T follicular helper cell (primary cell): ENCODE results near the gene ATP8A2.

Source experiments
- DNase-seq: peaks from one replicate; pipeline ENCODE4 v3.0.0-alpha.2; 2020; ENCODE audit warnings: low read depth

The ATP8A2 gene

DNA sequence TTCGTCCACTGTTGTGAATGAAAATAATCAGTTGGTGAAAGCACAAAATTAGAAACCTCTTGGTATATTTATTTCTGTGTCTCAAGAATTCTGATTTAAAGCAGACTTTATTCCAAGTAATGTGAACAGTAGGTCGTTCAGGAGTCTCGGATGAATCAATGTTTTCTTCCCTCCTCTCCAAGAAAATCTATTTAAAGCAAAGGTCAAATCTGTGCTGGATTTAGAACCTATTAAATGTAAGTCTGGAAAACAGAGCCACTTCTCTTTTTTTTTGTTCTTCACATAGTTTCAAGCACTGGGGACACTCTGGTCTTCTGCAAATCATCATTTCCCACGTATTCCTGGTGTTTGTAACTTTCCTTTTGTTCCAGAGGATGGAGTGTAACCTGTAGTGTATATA, 312.7 kb downstream of the ATP8A2 start:
- no peak for DNase-seq

DNA sequence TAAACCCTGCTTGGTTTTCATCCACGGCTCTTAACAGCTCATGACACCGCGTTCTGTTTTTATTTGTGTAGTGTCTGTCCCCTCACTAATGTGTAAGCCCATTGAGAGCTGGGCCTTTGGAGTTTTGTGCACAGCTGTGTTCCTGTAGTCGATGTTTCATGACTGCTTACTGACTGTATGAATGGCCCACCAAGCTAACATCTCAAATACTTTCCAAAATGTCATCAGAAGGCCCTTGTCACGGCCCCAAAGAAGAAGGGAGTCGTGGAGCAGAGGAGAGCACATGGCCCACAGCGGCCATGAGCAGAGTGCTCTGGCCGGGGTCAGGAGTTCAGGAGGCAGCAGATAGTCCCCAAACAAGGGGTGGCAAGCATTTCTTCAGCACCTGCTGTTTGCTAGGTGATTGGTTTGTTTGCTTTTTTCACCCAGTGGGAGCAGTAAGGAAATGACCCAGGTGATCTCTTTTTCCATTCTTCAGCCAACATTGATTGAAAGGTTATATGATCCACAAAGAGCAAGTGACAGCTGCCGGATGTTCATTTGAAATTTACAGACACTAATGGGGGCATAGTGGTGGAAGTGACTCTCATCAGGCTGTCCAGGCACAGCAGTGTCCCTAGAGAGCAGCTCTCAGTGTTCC, 315.2 kb downstream of the ATP8A2 start:
- no peak for DNase-seq

DNA sequence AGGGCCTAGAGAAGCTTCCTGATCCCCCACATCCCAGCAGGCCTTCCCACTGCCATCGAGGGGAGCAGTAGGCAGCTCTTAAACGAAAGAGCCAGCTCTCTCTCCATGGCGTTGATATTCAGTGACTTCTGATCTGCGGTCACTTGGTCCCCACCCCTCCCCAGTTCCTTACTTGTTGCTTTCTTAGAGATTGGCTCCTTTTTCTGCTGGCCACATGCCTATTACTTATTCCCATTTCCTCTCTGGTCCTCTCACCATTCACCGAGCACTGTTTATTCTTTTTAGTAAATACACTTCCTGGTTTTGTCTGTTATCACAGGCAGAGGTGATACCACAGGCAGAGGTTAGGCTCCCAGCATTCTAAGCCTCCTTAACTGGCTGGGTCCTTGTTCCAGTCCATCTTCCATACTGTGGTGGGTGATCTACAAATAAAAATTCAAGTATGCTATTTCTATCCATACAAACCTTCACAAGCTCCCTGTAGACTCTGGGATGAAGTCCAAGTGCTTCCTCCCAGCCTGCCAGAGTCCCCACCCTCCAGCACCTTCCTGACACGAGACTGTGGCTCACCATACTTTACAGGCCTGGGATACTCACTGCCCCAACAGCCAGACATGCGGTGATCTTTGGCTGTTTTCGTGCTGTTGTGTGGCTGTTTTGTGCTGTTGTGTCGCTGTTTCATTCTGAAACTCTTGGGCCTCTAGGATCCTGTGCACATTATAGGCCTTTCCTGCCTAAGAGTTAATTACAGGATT, 315.9 kb downstream of the ATP8A2 start:
- no peak for DNase-seq

DNA sequence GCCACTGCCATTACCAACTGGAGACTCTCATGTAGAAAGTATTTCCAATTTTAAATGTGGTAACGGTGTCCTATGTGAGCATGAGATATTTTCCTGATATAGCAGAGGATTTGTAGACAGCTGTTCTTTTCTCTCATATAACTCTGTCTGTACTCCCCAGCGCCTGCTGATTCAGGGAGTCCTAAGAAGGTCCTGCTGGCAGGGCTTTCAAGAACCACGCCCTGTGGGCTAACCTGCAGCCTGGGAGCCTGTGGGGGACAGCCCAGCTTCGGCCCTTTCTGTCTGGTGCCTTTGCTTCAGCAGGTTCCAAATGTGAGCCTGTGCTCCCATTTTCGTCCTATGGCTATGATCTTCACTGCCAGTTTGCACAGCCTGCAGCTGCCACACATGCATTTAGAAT, 316.8 kb downstream of the ATP8A2 start:
- no peak for DNase-seq

DNA sequence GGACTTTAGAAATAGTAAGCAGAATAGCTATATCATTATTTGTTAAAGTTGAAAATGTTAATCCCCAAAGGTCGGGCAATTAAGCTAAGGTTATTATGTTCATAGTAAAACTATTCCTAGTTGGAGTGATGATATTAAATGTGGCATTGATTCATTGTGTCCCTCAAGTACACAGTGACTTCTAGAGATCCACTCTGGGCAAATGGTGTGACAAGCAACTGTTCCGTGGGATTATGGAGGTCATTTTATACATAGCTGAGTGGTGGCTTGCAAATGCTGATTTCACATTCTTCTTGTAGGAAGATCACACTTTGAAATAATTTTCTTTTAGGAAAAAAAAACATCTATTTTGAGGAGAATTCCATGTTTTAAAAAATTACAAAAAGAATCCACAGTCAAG, 317.8 kb downstream of the ATP8A2 start:
- DNase-seq = no peak

DNA sequence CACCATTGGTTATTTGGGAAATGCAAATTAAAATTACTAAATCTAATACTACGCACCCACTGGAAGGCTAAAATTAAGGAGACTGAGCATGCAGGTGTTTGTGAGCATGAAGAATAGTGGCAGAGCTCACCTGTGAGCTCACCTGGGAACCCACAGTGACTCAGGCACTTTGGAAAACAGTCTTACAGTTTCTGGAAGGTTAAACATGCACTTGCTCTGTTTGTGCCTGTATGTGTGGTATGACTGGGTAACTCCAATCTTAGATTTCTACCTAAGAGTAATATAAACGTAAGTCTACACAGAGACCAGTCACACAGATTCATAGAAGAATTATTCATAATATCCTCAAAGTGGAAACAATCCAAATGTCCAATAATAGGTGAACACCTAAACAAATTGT, 318.8 kb downstream of the ATP8A2 start:
- no peak for DNase-seq

DNA sequence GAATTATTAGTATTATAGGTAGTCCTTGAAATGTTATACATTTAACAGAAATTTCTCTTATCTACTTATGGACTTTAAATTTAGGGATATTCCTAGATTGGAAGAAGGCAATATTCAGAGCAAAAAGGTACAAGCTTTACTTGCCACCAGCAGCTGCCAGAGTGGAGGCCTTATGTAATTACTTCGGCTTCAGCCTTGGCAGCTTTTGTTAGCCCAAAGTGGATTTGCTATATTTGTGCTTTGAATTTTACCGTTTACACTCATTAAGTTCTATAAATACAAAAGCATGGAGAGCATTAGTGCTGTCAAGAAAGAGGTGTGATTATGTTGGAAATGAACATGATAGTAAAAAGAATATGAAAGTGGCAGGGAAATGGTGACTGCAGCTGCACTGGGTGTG, 319.9 kb downstream of the ATP8A2 start:
- no peak for DNase-seq

DNA sequence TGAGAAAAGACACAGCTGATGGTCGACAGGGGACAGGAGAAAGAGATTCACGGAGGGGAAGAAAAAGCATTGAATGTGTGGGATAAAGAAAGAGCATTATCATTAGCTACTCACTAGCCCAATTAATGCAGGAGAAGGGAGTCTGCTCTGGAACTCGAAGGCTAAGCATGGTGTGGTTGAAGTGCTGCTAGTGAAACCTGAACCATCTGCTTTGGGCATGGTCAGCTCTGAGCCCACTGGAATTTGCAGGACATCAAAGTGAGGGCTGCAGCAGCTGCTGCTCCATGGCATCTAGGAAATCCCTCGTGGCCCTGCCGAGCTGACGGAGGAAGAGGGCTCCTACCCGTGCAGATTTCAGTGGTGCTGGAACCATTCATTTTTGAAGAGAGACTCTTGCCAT, 320.3 kb downstream of the ATP8A2 start:
- DNase-seq = no peak

DNA sequence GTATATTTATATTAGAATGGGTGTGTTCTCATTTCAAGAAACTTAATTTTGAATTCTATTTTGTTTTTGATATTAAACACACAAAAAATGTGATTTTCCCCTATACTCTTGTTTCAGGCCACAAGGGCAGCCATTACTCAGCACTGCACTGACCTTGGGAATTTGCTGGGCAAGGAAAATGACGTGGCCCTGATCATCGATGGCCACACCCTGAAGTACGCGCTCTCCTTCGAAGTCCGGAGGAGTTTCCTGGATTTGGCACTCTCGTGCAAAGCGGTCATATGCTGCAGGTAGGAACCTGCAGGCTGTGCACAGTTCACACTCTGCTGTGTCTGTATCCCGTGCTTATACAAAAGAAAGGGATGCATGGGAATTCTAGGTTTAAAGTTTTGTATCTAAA, 327.3 kb downstream of the ATP8A2 start:
- no peak for DNase-seq

DNA sequence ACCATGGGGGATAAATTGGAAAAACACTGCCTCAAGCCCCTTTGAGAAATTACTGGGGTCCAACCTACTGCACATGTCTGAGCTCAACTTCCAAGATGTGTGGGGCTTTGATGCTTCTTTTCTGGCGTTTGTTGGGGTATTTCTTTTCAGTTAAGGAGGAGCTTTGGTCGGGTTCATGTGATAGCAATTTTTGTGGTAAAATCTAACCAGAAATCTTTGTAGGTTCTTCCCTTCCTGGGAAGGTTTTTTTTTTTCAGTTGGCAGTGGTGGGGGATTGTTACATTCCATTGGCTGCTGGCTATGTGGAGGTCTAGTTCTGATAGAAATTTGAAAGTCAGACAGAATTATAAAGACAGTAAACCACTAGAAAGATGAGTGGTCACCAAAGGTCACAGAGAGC, 327.8 kb downstream of the ATP8A2 start:
- no peak for DNase-seq

DNA sequence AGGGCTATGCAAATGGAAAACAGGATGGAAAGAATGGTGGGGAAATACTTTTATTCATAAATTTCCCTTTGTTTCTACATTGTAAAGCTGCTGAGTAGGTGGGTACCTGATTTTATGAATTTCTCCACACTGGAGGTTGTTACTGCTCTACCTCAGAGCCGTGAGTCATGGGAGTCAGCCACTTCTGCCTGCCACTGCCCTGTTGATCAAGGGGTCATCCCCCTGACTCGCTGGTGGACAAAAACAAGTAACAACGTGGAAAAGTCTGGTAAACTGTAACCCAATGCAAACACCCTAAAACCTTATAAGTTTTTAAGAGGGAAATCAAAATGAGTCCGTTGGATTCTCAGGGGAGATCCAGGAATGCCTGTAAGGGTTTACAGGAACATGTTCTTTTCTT, 329.5 kb downstream of the ATP8A2 start:
- DNase-seq = no peak

DNA sequence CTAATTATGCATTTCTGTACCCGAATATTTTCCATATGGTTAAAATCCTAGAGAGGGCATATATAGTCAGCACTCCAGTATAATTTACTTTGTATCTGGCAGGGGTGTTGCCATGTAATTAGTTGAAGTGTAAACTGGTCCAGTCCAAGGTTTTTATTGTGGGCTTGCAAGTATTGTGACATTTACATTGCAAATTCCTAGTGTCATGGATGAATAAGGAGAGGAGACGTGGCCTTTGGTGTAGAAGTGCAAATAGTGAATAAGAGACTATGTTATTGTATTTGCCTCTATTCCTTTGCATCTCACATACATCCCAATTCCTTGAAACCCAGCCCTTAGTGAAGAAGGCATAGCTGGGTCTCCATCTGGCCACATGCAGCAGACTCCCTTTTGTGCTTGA, 330.6 kb downstream of the ATP8A2 start:
- DNase-seq = no peak

DNA sequence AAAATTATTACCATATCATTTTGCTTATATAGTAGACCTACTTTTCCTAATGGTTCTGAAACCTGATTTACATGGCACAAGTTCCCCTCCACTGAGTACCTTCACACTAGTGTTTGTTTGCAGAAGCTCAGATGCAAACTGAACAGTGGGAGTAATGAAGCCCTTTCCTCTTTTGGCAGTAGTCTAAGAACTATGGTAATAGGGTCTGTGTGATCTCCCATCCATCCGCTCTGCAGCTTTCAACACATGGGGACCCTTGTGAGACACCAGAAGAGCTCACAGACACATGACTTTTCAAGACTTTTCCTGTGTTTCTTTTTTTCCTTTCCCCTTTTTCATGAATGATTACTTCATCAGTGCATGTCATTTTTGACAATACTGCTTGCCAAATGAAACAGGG, 336.0 kb downstream of the ATP8A2 start:
- no peak for DNase-seq

DNA sequence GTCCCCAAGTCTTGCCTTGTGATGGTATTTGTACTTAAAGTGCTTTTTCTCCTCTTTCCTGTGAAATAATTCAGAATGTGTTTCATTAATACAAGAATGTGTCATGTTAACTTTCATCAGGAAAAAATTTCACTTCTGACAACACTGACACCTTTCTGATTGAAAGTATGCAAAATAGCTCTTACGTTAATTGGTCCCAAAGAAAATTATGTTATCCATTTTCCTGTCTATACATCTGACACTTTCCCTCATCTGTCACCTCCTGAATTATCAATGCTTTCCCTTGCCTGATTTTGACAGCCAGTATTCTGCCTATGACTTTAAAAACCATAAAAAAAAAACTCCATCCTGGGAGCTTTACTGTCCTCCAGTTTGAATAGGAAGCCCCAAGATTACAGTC, 336.5 kb downstream of the ATP8A2 start:
- no peak for DNase-seq

DNA sequence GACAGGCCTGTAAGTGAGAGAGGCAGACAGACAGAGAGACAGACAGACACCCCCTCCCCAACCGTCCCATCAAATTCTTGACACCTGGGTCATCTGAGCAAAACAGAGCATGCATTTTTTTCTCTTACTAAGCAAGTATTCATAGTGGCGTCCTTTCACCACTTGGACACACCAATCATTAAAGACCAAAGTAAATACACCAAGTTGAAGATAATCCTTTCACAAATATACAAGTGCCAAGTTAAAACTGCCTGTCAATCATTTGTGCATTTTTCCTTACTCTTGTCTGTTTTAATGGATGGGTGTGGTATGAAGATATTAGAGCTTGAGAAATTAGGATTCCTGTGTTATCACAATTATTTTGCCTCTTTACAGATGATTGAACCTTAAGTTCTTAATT, 337.3 kb downstream of the ATP8A2 start:
- DNase-seq = no peak

DNA sequence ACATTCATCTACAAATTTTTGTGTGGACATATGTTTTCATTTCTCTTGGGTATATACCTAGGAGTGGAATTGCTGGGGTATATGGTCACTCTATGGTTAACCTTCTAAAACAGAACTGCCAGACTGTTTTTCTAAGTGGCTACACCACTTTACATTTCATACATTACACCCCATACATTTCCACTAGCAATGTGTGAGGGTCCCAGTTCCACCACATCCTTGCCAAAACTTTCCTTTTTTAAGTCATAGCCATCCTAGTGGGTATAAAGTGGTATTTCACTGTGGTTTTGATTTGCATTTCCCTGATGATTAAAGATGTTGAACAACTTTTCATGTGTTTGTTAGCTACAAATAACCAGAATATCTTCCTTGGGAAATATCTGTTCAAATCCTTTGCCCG, 344.0 kb downstream of the ATP8A2 start:
- DNase-seq = no peak

DNA sequence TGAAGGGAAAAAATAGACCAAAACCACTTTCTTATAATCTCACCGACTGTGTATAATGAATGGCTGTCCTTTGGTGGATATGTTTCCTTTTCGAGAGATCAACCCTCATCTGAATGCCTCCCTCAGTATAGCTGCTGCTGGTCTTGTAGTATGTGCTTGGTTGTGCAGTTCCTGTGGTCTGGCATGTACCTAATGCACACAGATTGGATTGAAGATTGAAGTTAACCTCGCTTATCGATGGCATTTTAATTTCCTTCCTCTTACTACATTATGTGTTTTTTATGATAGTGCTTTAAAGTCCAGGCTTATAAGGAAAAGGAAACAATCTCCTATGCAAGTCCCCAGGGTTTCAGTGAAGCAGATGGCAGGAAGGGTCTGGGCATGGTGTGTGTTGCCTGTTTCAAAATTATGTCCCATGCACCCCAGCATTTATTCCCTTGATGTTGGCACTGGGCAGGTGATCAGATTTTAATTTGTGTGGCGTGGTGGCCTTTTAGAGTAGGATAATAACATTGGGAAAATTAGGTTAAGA, 346.0 kb downstream of the ATP8A2 start:
- no peak for DNase-seq

DNA sequence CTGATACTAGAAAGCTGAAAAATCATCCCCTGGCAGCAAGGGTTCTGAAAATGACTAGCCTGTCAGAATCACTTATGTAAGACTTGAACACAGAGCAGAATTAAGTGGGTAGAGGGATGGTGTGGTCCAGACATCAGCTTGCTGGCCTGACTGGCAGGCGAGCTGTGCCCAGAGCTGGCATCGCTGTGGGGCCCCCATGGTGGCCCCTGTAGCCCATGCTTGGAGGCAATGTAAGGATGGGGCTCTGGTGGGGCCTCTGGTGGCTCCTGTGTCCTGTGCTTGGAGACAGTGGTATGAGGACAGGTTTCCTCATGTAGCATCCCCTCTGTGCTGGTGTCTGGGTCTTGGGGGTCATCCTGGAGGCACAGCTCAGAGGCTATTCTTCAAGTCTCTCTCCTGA, 347.9 kb downstream of the ATP8A2 start:
- DNase-seq = no peak

DNA sequence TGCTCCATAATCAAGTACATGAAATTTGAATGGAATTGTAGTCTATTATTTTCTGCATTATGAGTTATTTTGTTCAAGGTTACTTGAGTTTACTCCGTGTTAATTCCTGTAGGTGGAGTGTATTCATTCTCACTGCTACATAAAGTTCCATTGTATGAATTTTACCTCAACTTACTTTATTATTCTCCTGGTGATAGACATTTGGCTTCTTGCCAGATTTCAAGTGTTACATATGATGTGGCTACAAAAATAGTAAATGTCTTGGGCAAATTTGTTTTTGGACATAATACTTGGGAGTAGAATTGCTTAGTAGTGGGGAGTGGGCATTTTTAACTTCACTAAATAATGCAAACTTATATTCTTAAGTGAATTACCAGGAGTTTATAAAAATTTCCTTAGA, 351.1 kb downstream of the ATP8A2 start:
- DNase-seq = no peak

DNA sequence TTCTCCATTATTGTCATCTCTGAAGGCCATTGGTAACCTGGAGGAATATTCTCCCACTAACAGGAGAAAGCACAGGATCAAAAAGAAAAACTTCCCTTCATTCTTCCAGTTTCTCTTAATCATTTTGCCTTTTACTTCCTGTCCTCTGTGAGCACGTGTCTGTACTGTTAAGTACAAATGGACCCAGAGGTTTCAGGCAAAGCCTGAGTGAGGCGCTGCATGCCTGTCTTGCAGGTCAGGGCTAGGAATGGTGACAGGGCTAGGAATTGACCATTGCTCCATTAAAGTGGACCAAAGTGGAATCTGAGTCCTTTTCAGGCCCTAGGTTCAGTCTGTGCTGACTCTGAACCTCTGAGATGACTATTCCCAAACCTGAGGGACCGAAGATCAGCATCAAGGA, 353.3 kb downstream of the ATP8A2 start:
- DNase-seq = no peak

DNA sequence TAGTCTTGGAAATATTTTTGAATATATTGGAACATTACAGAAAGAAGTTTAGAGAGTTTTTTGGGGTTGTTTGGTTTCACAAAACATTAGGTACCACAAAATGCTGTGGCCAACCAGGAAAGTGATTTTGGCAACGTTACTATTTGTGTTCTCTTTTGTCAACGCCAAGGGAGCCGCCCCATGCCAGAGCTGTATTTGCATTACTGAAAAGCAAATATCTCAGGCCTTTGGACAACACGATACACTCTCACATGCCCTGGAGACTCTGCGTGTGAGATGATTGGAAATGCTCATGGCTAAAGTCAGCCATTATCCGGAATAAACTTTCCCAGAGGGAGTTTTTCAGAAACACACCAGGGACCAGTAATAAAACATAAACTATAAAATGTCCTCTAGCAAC, 355.5 kb downstream of the ATP8A2 start:
- DNase-seq = no peak

DNA sequence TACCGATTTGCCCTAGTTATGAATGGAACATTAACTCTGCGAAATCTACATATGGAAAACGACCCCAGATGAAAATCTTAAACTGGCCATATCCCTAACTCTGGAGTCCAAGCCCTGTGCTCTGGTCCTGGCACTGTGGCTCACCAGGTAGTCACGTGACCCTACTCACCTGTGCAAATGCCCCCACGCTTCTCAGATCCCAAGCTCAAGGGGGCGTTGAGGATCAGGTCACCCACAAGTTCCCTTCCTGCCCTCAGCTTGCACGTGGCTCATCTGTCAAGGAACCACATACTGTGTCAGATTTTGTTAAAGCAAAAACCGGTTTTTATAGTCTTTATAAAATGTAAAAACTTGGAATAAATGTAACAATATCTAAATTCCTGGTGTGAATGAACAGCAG, 356.0 kb downstream of the ATP8A2 start:
- DNase-seq = no peak

DNA sequence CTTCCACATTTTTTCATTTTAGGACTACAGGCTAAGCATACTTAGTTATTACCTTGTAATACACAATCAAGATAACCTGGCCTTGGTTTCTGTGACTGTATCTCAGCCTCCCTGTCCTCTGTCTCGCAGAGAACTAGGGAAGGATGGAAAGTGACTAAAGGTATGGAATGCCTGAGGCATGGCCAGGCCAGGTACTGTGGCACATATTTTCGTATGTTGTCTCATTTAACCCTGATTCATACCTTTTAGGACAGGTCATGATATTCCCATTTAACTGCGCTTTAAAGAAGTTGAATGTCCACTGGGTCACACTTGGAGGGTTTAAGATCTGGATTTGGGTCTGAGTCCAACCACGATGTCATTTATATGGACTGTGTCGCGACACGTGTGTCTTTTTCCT, 357.4 kb downstream of the ATP8A2 start:
- no peak for DNase-seq

DNA sequence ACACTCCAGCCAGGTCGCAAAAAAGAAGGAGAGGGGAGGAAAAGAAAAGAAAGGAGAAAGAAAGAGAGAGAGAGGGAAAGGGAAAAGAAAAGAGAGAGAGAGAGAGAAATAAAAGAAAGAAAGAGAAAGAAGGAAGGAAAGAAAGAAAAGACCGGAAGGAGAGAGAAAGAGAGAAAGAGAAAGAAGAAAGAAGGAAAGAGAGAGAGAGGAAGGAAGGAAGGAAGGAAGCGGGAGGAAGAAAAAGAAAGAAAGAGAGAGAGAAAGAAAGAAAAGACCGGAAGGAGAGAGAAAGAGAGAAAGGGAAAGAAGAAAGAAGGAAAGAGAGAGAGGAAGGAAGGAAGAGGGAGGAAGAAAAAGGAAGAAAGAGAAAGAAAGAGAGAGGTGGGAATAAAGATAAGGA, 359.3 kb downstream of the ATP8A2 start:
- no peak for DNase-seq
